NB4 (cell line): ENCODE measurements around the gene RPL41.

ENCODE experiments used
- POLR2A ChIP-seq: IDR thresholded peaks from 2 replicates; pipeline ENCODE4 v1.6.1; 2011; ENCODE audit warnings: mild to moderate bottlenecking; ENCODE audit not compliant: insufficient read length; ENCODE audit errors: extremely low read depth
- TF ChIP-seq, protein P1 (sequence below): IDR thresholded peaks from 2 replicates; pipeline ENCODE4 v1.6.1; 2011; ENCODE audit warnings: low read depth, low read length
- TF ChIP-seq, protein P2 (sequence below): IDR thresholded peaks from one replicate; pipeline ENCODE4 v1.5.1; 2012; ENCODE audit warnings: low read depth, low read length

GRCh38 chr12:56157201-56158028 is 41.0 kb downstream of the RPL41 start:
- peak; percentile 14 for TF ChIP-seq POLR2A
- TF ChIP-seq, protein P1, sequence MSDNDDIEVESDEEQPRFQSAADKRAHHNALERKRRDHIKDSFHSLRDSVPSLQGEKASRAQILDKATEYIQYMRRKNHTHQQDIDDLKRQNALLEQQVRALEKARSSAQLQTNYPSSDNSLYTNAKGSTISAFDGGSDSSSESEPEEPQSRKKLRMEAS = peak; percentile 47; the same call in 1 of the 2 replicates
- TF ChIP-seq, protein P2, sequence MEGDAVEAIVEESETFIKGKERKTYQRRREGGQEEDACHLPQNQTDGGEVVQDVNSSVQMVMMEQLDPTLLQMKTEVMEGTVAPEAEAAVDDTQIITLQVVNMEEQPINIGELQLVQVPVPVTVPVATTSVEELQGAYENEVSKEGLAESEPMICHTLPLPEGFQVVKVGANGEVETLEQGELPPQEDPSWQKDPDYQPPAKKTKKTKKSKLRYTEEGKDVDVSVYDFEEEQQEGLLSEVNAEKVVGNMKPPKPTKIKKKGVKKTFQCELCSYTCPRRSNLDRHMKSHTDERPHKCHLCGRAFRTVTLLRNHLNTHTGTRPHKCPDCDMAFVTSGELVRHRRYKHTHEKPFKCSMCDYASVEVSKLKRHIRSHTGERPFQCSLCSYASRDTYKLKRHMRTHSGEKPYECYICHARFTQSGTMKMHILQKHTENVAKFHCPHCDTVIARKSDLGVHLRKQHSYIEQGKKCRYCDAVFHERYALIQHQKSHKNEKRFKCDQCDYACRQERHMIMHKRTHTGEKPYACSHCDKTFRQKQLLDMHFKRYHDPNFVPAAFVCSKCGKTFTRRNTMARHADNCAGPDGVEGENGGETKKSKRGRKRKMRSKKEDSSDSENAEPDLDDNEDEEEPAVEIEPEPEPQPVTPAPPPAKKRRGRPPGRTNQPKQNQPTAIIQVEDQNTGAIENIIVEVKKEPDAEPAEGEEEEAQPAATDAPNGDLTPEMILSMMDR = peak; percentile 42
